Osteoblast (primary cell): ENCODE measurements around the gene PXDN. TPM values are rescaled to one million over a fixed set of nuclear protein-coding genes. Genes with fewer than 3 reads are reported as not detected.

ENCODE experiments used
- DNase-seq: peaks from one replicate; pipeline ENCODE4 v3.0.0; 2011; ENCODE audit warnings: low spot score, mixed read lengths; ENCODE audit not compliant: insufficient read length; ENCODE audit errors: missing footprints
- H2AFZ ChIP-seq: 2 replicates; pipeline ENCODE4 v1.6.0; 2011; ENCODE audit warnings: mild to moderate bottlenecking, low read length
- H3K27ac ChIP-seq: 2 replicates; pipeline ENCODE4 v1.5.1; 2011; ENCODE audit warnings: mild to moderate bottlenecking, low read depth, low read length, moderate library complexity
- H3K27me3 ChIP-seq: 2 replicates; pipeline ENCODE4 v1.6.0; 2012; ENCODE audit warnings: mild to moderate bottlenecking, control low read depth, inconsistent platforms, low read length, moderate library complexity; ENCODE audit not compliant: insufficient read depth
- H3K36me3 ChIP-seq: 2 replicates; pipeline ENCODE4 v1.5.1; 2011; ENCODE audit warnings: mild to moderate bottlenecking, low read length, control low read depth, moderate library complexity; ENCODE audit not compliant: insufficient read depth
- H3K4me1 ChIP-seq: 2 replicates; pipeline ENCODE4 v1.5.1; 2011; ENCODE audit warnings: mild to moderate bottlenecking, low read length, control low read depth, moderate library complexity; ENCODE audit not compliant: insufficient read depth
- H3K4me2 ChIP-seq: 2 replicates; pipeline ENCODE4 v1.6.0; 2011; ENCODE audit warnings: mild to moderate bottlenecking, low read length; ENCODE audit not compliant: insufficient read depth
- H3K4me3 ChIP-seq: fragments of 200-600 bp; sonication (generic); 3 replicates; pipeline ENCODE4 v1.5.1; 2012; ENCODE audit warnings: mild to moderate bottlenecking, low read length, inconsistent platforms; ENCODE audit not compliant: insufficient read depth
- H3K79me2 ChIP-seq: 2 replicates; pipeline ENCODE4 v1.6.0; 2012; ENCODE audit warnings: mild to moderate bottlenecking, low read length, control low read depth, inconsistent platforms; ENCODE audit not compliant: insufficient read depth
- H3K9me3 ChIP-seq: 2 replicates; pipeline ENCODE4 v1.5.1; 2011; ENCODE audit warnings: low read depth, low read length, control low read depth
- H4K20me1 ChIP-seq: 2 replicates; pipeline ENCODE4 v1.6.0; 2012; ENCODE audit warnings: mild to moderate bottlenecking, low read length, control low read depth; ENCODE audit not compliant: insufficient read depth
- total RNA-seq: library from RNA; depleted of rRNA; stranded (reverse); fragments of >200 nt; gene quantifications from 2 replicates; pipeline ENCODE4 v1.2.3, GENCODE V29; 2012
- TF ChIP-seq, protein P1 (sequence below): IDR thresholded peaks from 2 replicates; pipeline ENCODE4 v1.5.1; 2011; ENCODE audit warnings: mild to moderate bottlenecking, low read depth, low read length, moderate library complexity; ENCODE audit errors: extremely low read depth

The PXDN gene
- total RNA-seq, 1 donor, result 307 TPM

GRCh38 chr2:1658394-1659151, 85.7 kb downstream of the PXDN start:
- H3K36me3 ChIP-seq, result peaks cover 41% of the 10 kb centered on the region
- peak; percentile 26 for DNase-seq

DNA sequence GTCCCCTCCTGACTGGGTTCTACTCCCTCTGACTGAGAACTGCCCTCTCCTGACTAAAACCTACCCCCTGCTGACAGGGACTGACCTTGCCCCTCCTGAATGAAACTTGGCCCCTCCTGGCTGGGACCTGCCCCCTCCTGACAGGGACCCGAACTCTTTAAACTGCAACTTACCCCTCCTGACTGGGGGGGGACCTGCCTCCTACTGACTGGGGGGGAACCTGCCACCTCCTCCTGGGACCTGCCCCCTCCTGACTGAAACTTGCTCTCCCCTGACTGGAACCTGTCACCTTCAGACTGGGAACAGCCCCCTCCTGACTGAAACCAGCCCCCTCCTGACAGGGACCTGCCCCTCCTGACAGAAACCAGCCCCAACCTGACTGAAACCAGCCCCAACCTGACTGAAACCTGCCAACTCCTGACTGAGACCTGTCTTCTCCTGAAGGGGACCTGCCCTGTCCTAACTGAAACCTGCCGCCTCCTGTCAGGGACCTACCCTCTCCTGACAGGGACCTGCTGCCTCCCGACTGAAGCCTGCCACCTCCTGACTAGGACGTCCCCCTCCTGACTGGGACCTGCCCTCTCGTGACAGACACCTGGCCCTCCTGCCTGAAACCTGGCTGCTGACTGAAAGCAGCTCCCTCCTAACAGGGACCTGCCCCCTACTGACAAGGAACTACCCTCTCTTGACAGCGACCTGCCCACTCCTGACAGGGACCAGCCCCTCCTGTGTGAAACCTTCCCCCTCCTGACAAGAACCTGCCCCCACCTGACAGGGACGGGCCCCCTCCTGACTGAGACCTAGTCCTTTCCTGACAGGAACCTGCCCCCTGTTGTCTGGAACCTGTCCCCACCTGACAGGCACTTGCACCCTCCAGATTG, 87.1 kb downstream of the PXDN start:
- Histone ChIP-seq H3K4me3 (no peak overlapping the region), H3K27ac (no peak overlapping the region), H3K79me2 (peaks cover 4% of the 10 kb centered on the region), H3K4me2 (no peak overlapping the region), H2AFZ (no peak overlapping the region), H3K36me3 (peaks cover 33% of the 10 kb centered on the region), H3K27me3 (no peaks in the 10 kb centered on the region), H3K9me3 (no peaks in the 10 kb centered on the region), H3K4me1 (peaks cover 40% of the 10 kb centered on the region), H4K20me1 (no peaks in the 10 kb centered on the region)
- TF ChIP-seq, protein P1, sequence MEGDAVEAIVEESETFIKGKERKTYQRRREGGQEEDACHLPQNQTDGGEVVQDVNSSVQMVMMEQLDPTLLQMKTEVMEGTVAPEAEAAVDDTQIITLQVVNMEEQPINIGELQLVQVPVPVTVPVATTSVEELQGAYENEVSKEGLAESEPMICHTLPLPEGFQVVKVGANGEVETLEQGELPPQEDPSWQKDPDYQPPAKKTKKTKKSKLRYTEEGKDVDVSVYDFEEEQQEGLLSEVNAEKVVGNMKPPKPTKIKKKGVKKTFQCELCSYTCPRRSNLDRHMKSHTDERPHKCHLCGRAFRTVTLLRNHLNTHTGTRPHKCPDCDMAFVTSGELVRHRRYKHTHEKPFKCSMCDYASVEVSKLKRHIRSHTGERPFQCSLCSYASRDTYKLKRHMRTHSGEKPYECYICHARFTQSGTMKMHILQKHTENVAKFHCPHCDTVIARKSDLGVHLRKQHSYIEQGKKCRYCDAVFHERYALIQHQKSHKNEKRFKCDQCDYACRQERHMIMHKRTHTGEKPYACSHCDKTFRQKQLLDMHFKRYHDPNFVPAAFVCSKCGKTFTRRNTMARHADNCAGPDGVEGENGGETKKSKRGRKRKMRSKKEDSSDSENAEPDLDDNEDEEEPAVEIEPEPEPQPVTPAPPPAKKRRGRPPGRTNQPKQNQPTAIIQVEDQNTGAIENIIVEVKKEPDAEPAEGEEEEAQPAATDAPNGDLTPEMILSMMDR, result no peak
- DNase-seq, result no peak

More at GRCh38 chr2:1658394-1659151, 85.7 kb downstream of the PXDN start:
- H2AFZ ChIP-seq, result no peak overlapping the region
- no peak overlapping the region for H3K4me2 ChIP-seq
- H3K9me3 ChIP-seq, result no peaks in the 10 kb centered on the region
- peaks cover 26% of the 10 kb centered on the region for H3K4me1 ChIP-seq
- H3K4me3 ChIP-seq, result no peak overlapping the region
- TF ChIP-seq, protein P1, result no peak
- H3K79me2 ChIP-seq, result peaks cover 4% of the 10 kb centered on the region
- H3K27me3 ChIP-seq, result no peaks in the 10 kb centered on the region
- no peak overlapping the region for H3K27ac ChIP-seq
- H4K20me1 ChIP-seq, result peaks cover 2% of the 10 kb centered on the region

- Histone ChIP-seq H3K4me2 (no peak overlapping the region), H3K4me1 (peaks cover 45% of the 10 kb centered on the region), H3K4me3 (no peak overlapping the region), H3K27ac (peak overlapping the region; percentile 97), H3K9me3 (no peaks in the 10 kb centered on the region), H3K27me3 (no peaks in the 10 kb centered on the region), H2AFZ (no peak overlapping the region), H4K20me1 (no peaks in the 10 kb centered on the region), H3K79me2 (peaks cover 4% of the 10 kb centered on the region), H3K36me3 (peaks cover 31% of the 10 kb centered on the region)
- TF ChIP-seq, protein P1, result no peak
- DNase-seq, result no peak
These were observed 87.9 kb downstream of the PXDN start for GRCh38 chr2:1656326-1656960.
